ENCODE data around the gene INPP5F.
A peak's percentile ranks its signal among the peaks of the same experiment; 100 is the strongest.

Gene INPP5F

DNA sequence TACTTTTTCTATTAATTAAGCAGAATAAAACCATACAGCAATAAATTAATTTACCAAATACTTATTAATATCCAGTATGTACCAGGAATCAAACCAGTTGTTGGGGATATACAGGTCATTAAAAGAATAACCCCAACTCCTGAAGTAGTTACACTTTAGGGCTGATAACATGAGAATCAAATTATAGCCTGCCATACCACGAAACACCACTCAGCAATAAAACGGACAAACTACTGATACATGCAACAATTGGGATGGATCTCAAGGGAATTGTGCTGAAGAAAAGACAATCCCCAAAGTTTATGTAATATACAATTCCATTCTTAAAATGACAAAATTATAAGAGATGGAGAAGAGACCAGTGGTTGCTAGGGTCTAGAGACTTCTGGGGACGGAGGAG is 124.1 kb downstream of the INPP5F start:
- no peak overlapping the region for H3K4me3 ChIP-seq (ENCODE audit: low read depth, low read length)
- DNase-seq (ENCODE audit: low read depth), result no peak
- TF ChIP-seq, protein P1, sequence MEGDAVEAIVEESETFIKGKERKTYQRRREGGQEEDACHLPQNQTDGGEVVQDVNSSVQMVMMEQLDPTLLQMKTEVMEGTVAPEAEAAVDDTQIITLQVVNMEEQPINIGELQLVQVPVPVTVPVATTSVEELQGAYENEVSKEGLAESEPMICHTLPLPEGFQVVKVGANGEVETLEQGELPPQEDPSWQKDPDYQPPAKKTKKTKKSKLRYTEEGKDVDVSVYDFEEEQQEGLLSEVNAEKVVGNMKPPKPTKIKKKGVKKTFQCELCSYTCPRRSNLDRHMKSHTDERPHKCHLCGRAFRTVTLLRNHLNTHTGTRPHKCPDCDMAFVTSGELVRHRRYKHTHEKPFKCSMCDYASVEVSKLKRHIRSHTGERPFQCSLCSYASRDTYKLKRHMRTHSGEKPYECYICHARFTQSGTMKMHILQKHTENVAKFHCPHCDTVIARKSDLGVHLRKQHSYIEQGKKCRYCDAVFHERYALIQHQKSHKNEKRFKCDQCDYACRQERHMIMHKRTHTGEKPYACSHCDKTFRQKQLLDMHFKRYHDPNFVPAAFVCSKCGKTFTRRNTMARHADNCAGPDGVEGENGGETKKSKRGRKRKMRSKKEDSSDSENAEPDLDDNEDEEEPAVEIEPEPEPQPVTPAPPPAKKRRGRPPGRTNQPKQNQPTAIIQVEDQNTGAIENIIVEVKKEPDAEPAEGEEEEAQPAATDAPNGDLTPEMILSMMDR (IDR thresholded peaks at IDR 0.05; ENCODE audit: insufficient read depth, low read depth, low read length, missing control alignments), result no peak

DNA sequence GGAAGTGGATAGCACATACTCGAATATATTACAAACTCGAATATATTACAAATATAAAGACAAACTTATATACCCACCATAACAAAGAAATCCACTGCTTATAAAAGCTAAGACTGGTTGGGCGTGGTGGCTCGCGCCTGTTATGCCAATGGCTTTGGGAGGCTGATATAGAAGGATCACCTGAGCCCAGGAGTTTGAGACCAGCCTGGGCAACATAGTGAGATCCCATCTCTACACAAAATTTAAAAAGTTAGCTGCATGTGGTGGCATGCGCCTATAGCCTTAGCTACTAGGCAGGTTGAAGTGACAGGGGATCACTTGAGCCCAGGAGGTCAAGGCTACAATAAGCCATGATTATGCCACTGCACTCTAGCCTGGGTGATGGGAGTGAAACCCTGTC is 126.4 kb downstream of the INPP5F start:
- no peak overlapping the region for H3K4me3 ChIP-seq (ENCODE audit: low read depth, low read length)
- no peak for DNase-seq (ENCODE audit: low read depth)
- TF ChIP-seq, protein P1 (IDR thresholded peaks at IDR 0.05; ENCODE audit: insufficient read depth, low read depth, low read length, missing control alignments), result no peak

DNA sequence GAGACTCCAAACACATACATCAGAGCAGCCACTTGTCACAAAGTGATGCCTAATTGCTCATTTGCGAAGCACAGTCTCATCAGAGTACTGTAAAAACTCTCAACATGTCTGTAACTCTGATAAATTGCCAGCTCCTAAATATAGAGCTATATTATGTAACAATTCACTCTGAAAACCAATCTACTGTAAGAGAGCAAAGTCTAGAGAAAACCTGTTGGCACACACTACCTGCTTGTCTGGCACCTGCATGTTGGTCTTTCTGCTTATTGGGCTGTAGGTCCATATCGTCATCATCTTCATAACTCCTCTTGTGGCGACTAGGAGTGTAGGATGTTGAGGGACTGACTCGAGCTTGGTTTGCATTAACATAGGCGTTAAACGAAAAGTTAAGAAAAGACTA is 127.0 kb downstream of the INPP5F start:
- TF ChIP-seq, protein P1 (IDR thresholded peaks at IDR 0.05; ENCODE audit: insufficient read depth, low read depth, low read length, missing control alignments), result no peak
- no peak overlapping the region for H3K4me3 ChIP-seq (ENCODE audit: low read depth, low read length)
- no peak for DNase-seq (ENCODE audit: low read depth)

DNA sequence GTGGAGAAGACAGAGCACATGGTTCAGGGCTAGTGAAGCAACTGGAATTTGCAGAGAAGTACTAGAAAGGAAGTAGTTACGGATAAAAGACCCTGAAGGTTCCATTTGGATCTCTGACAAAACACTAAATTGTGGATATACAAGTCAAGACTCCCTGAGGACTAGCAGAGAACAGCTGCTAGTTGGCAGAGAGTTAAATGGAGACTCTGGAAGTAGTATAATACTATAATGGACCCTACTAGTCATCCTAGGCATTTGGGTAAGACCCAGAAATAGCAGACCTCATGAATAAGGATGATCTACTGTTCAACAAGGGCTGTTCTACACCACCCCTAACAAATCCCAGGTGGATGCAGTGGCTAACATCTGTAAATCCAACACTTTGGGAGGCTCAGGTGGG is 127.7 kb downstream of the INPP5F start:
- H3K4me3 ChIP-seq (ENCODE audit: low read depth, low read length), result no peak overlapping the region
- no peak for DNase-seq (ENCODE audit: low read depth)
- TF ChIP-seq, protein P1 (IDR thresholded peaks at IDR 0.05; ENCODE audit: insufficient read depth, low read depth, low read length, missing control alignments), result no peak

DNA sequence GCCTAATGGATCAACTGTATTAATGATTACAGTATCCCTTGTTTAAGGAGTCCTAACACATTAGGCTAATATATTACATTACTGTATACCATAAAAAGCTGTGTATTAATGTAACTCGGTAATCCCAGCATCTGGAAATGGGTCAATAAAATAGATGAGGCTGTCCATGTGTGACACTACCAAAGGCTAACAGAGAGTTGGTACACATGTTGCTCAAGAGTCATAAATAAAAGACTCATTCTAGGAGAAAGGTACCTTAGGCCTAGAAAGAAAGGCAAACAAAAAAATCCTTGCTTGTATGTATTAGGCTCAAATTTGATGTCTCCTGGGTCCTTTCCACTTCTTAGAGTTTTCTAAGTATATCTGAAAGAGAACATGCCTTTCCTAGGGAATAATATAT is 132.2 kb downstream of the INPP5F start:
- TF ChIP-seq, protein P1 (IDR thresholded peaks at IDR 0.05; ENCODE audit: insufficient read depth, low read depth, low read length, missing control alignments), result no peak
- DNase-seq (ENCODE audit: low read depth), result no peak
- H3K4me3 ChIP-seq (ENCODE audit: low read depth, low read length), result no peak overlapping the region

DNA sequence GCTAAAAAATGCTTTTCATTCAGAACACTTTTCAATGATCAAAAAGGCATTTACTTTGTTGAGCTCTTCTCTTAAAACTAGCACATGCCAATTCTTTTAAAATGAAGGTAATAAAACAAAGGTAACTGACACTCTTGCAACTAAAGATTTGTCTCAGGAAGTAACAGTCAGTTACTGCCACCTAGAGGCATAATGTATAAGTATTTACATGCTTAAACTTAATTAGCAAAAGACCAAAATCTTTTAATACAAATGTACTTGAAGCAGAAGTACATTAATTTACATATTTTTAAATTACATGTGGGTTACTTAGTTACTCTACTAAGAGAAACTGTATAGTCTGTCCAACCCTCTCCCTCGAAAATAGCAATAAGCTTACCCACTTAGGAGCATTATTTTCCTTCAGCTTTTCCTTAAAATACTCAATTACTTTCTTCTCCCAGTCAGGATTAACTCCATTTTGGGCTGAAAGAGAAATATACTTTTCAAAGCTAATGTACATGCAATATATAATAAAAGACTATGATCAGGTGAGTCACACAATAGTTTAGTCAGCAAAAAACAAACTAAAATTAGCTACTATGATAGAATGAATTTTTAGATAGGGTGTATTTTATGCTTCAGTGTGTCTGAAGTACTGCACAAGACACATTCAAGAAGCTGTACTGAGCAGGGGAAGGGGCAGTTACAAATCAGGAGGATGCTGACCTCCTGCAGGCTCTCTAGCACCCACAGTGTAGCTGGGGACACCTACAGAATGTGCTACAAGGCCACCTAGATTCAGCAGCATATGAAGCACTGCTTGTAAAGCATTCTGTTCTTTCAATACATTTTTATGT is 133.8 kb downstream of the INPP5F start:
- no peak overlapping the region for H3K4me3 ChIP-seq (ENCODE audit: low read depth, low read length)
- DNase-seq (ENCODE audit: low read depth), result peak; percentile 61
- TF ChIP-seq, protein P1 (IDR thresholded peaks at IDR 0.05; ENCODE audit: insufficient read depth, low read depth, low read length, missing control alignments), result peak; percentile 45

Data from GM12865 (cell line).